ENCODE measurements around the gene LCE1C. TPM values are rescaled to one million over a fixed set of nuclear protein-coding genes. Genes with fewer than 3 reads are reported as not detected.

LCE1C gene
- total RNA-seq, 1 experiment from 2014 or later, result not detected

- no peaks in the 10 kb centered on the region for H3K4me1 Mint-ChIP-seq
- no peaks in the 10 kb centered on the region; the same call in 1 of the 2 replicates for H3K27me3 Mint-ChIP-seq (ENCODE audit: low read depth)
- H3K9me3 Mint-ChIP-seq, result peaks cover 82% of the 10 kb centered on the region
Observed at GRCh38 chr1:152796421-152796820, 10.0 kb downstream of the LCE1C start, which contains the start of gene LCE1D. TSS of gene LCE1D (plus strand) at chr1:152796721. CDS start at chr1:152797795, 1,074 bp downstream.

GRCh38 chr1:152795686-152796085 is 10.8 kb downstream of the LCE1C start:
- DNase-seq (ENCODE audit: low spot score) (no peak), ATAC-seq (no peak)
- POLR2A ChIA-PET, result no interaction called here
- H3K4me1 Mint-ChIP-seq, result no peaks in the 10 kb centered on the region
- no peak overlapping the region for H3K27ac Mint-ChIP-seq
- H3K9me3 Mint-ChIP-seq, result peaks cover 82% of the 10 kb centered on the region
- H3K27me3 Mint-ChIP-seq (ENCODE audit: low read depth), result peaks cover 3% of the 10 kb centered on the region; the same call in 1 of the 2 replicates
- H3K4me3 Mint-ChIP-seq, result no peak overlapping the region
- TF ChIP-seq ATF2 (CRISPR knock-in tag; IDR thresholded peaks at IDR 0.05; ENCODE audit: borderline replicate concordance, low read depth) (no peak), ZBTB43 (CRISPR knock-in tag; IDR thresholded peaks at IDR 0.05) (no peak), ZNF532 (CRISPR knock-in tag; IDR thresholded peaks at IDR 0.05; ENCODE audit: borderline replicate concordance) (no peak), ERG (CRISPR knock-in tag; IDR thresholded peaks at IDR 0.05) (no peak), TCF7 (CRISPR knock-in tag; IDR thresholded peaks at IDR 0.05; ENCODE audit: low read depth) (no peak), ETV6 (CRISPR knock-in tag; IDR thresholded peaks at IDR 0.05) (no peak), USF1 (CRISPR knock-in tag; IDR thresholded peaks at IDR 0.05) (no peak), ATF6 (CRISPR knock-in tag; IDR thresholded peaks at IDR 0.05) (no peak), AFF4 (CRISPR knock-in tag; IDR thresholded peaks at IDR 0.05; ENCODE audit: borderline replicate concordance) (no peak), FOXK1 (CRISPR knock-in tag; IDR thresholded peaks at IDR 0.05) (no peak)
- peaks cover 66% of the 10 kb centered on the region for H3K36me3 Mint-ChIP-seq
- CTCF ChIA-PET, result no interaction called here

More at GRCh38 chr1:152796421-152796820, 10.0 kb downstream of the LCE1C start, which contains the start of gene LCE1D:
- ChIA-PET POLR2A (no interaction called here), CTCF (no interaction called here)
- no peak within 1 kb of the TSS for H3K4me3 Mint-ChIP-seq
- no peak for ATAC-seq
- H3K27ac Mint-ChIP-seq, result no peak within 1 kb of the TSS
- TF ChIP-seq MLX (CRISPR knock-in tag; IDR thresholded peaks at IDR 0.05), result no peak
- TF ChIP-seq SMAD3 (CRISPR knock-in tag; IDR thresholded peaks at IDR 0.05; ENCODE audit: borderline replicate concordance), result no peak
- DNase-seq (ENCODE audit: low spot score), result no peak
- H3K36me3 Mint-ChIP-seq, result peaks cover 66% of the 10 kb centered on the region
